ENCODE results near the gene TMEM140.

TMEM140 gene

GRCh38 chr7:135177028-135177696 lies 29.3 kb downstream of the TMEM140 start:
- TF ChIP-seq CTCF (IDR thresholded peaks at IDR 0.05; ENCODE audit: control extremely low read depth, extremely low read depth, low read depth, missing control alignments), result no peak
- ChIA-PET POLR2A (no interaction called here), CTCF (interaction anchor here (1.0 to 4.7 kb wide), 4 partner anchors 7 to 98 kb away, joined by 3 to 29 read pairs (median 4); partner anchors contain the start of gene CYREN)
- no peak for DNase-seq (ENCODE audit: extremely low spot score)

- no peak for TF ChIP-seq CTCF (IDR thresholded peaks at IDR 0.05; ENCODE audit: control extremely low read depth, extremely low read depth, low read depth, missing control alignments)
- POLR2A ChIA-PET, result no interaction called here
- CTCF ChIA-PET, result interaction anchor here (1.0 to 4.7 kb wide), 4 partner anchors 8 to 100 kb away, joined by 3 to 29 read pairs (median 4); partner anchors contain the start of gene CYREN
- DNase-seq (ENCODE audit: extremely low spot score), result no peak
Observed at GRCh38 chr7:135178364-135178763, 30.5 kb downstream of the TMEM140 start.

GRCh38 chr7:135179321-135179925 lies 31.6 kb downstream of the TMEM140 start:
- CTCF ChIA-PET, result interaction anchor here (0.8 to 4.7 kb wide), 7 partner anchors 9 to 544 kb away, joined by 3 to 29 read pairs (median 3); partner anchors contain the start of genes CYREN and TMEM140
- no peak for DNase-seq (ENCODE audit: extremely low spot score)
- TF ChIP-seq CTCF (IDR thresholded peaks at IDR 0.05; ENCODE audit: control extremely low read depth, extremely low read depth, low read depth, missing control alignments), result no peak
- POLR2A ChIA-PET, result interaction anchor here (0.6 kb wide), 1 partner anchor 28 kb away, joined by 3 read pairs; no protein-coding TSS in a partner anchor

- DNase-seq (ENCODE audit: extremely low spot score), result no peak
- POLR2A ChIA-PET, result no interaction called here
- TF ChIP-seq CTCF (IDR thresholded peaks at IDR 0.05; ENCODE audit: control extremely low read depth, extremely low read depth, low read depth, missing control alignments), result no peak
- CTCF ChIA-PET, result interaction anchor here (0.8 to 4.7 kb wide), 6 partner anchors 10 to 544 kb away, joined by 3 to 29 read pairs (median 3); partner anchors contain the start of genes CYREN and TMEM140
Observed at GRCh38 chr7:135180122-135180521, 32.2 kb downstream of the TMEM140 start.

GRCh38 chr7:135181261-135181928 lies 33.5 kb downstream of the TMEM140 start:
- no peak for TF ChIP-seq CTCF (IDR thresholded peaks at IDR 0.05; ENCODE audit: control extremely low read depth, extremely low read depth, low read depth, missing control alignments)
- CTCF ChIA-PET, result interaction anchor here (1.6 to 4.7 kb wide), 2 partner anchors 11 to 28 kb away, joined by 3 to 29 read pairs; partner anchors contain the start of gene CYREN
- DNase-seq (ENCODE audit: extremely low spot score), result no peak
- POLR2A ChIA-PET, result no interaction called here

- POLR2A ChIA-PET, result no interaction called here
- DNase-seq (ENCODE audit: extremely low spot score), result no peak
- TF ChIP-seq CTCF (IDR thresholded peaks at IDR 0.05; ENCODE audit: control extremely low read depth, extremely low read depth, low read depth, missing control alignments), result no peak
- CTCF ChIA-PET, result interaction anchor here (4.7 kb wide), 1 partner anchor 12 kb away, joined by 29 read pairs; the partner anchor contains the start of gene CYREN
Observed at GRCh38 chr7:135181929-135182678, 34.2 kb downstream of the TMEM140 start.

Measured in GM10248 (cell line).